HG02852 (cell line): ENCODE data around the gene RAPGEF5.

Experiments
- ATAC-seq: cut with Tn5 transposase; IDR thresholded peaks from one replicate; pipeline ENCODE4 v1.9.1; 2021; ENCODE audit warnings: mild to moderate bottlenecking, moderate library complexity; ENCODE audit not compliant: unreplicated experiment

RAPGEF5 gene

DNA sequence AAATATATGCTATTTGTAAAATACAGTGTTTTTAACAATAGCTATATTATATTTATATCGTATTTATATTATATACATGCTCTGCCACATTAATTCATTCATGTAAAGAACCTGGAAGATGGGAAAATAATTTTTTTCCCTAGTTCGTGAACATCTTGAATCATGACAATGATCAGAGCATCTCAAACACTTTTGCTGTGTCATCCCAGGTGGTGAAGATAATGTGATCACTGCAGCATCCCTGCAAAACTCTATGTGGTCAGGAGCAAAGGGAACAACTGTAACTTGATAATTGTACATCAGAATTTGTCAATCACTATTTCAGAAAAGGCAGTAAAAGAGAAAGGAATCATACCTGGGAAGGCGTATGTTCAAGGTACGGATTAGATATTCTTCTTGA is 39.3 kb downstream of the RAPGEF5 start:
- ATAC-seq: no peak

GRCh38 chr7:22316914-22317313 is 40.0 kb downstream of the RAPGEF5 start:
- ATAC-seq: peak; percentile 57

DNA sequence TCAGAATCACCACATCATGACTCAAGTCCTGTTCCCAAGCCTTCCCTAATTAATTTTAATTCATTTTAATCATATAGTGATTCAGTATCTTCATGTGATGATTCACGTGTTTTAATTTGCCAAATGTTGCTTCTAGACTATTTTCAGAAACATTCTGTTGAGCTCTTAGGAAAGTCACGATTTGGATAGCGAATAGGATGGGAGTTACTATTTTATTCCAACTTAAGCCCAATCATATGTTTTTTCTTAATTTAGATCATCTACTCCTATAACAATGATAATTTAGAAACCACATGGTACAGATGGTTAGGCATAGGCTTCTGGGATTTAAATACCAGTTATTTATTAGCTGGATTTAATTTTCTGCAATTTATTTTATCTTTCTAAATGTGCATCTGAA is 49.1 kb downstream of the RAPGEF5 start:
- ATAC-seq: no peak

DNA sequence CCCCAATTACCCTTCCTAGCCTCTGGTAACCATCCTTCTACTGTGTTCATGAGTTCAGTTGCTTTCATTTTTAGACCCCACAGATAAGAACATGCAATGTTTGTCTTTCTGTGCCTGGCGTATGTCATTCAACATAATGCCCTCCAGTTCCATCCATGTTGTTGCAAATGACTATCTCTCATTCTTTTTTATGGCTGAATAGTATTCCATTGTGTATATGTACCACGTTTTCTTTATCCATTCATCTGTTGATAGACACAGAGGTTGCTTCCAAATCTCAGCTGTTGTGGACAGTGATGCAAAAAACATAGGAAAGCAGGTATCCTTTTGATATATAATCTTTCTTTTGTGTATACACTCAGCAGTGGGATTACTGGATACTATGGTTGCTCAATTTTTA is 51.2 kb downstream of the RAPGEF5 start:
- ATAC-seq: no peak

GRCh38 chr7:22302951-22303423 is 54.0 kb downstream of the RAPGEF5 start:
- ATAC-seq: no peak

DNA sequence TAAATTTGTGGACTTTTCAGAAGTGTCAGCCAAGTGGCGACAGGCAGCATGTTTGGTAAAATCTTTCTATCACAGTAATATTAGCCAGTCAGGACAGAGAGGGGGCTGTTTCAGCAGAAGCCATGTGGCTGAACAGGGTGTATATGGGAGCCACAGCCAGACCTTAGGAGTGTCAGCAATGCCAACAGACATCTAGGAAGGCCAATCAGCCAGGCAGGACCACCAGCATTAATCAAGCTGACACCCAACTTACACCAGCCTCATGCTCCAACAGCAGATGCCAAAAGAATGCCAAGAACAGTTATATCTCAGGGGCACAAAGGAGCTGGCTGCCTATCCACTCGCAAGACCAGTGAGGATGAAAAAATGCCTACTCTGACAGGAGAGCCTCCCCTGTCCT is 54.8 kb downstream of the RAPGEF5 start:
- no peak for ATAC-seq

DNA sequence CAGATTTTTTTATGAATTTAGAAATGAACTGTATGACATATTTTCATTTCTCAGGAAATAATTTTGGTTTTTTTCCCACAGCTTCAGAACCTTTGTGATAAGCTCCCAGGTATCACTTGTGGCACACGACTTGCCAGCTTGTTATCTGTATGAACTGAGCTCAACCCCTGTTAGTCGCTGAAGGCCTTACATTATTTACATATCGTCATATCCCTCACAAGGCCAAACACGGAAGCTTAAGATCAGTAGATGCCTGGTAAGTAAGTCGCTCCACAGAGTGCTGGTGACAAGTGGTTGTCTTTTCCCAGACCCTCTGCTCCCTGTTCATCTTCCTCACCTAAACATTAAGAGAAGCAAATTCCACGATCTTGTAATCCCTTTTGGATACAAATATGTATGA is 55.2 kb downstream of the RAPGEF5 start:
- no peak for ATAC-seq

GRCh38 chr7:22300839-22301238 is 56.1 kb downstream of the RAPGEF5 start:
- no peak for ATAC-seq

GRCh38 chr7:22296916-22297315 is 60.0 kb downstream of the RAPGEF5 start:
- no peak for ATAC-seq

DNA sequence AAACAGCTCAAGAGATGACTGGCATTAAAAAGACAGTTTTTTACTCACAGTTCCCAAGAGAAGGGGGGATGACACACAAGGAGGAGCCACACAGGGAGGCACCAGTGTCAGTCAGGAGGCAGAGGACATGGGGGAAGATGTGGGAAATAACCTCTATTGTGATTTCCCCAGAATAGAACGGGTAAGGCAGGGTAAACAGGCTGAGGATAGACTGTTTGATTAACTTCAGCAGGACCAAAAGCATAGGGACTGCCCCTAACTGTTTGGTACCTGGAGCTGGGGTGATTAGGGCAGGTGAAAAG is 60.7 kb downstream of the RAPGEF5 start:
- ATAC-seq: no peak

- no peak for ATAC-seq
These were observed 61.3 kb downstream of the RAPGEF5 start for GRCh38 chr7:22295402-22296264.

GRCh38 chr7:22292531-22292930 is 64.4 kb downstream of the RAPGEF5 start:
- ATAC-seq: no peak

GRCh38 chr7:22291977-22292376 is 65.0 kb downstream of the RAPGEF5 start:
- ATAC-seq: no peak

DNA sequence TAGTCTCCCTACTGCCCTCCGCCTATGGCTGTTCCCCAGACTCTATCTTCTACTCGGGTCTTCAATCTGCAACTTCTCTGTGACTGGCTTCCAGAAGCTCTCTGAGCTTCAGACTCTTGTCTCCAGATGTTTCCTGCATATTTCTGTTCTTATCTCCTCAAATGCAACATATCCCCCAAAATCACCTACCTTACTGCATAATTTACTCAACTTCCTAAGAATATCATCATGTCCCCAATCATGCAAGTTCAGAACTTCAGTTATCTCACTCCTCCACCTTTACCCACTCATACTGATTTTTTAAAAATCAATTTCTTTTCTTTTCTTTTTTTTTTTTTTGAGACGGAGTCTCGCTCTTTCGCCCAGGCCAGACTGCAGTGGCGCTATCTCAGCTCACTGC is 68.8 kb downstream of the RAPGEF5 start:
- no peak for ATAC-seq

GRCh38 chr7:22287412-22287811 is 69.5 kb downstream of the RAPGEF5 start:
- no peak for ATAC-seq

GRCh38 chr7:22286436-22286835 is 70.5 kb downstream of the RAPGEF5 start:
- no peak for ATAC-seq

- ATAC-seq: no peak
These were observed 75.5 kb downstream of the RAPGEF5 start for GRCh38 chr7:22281481-22281880.

- ATAC-seq: no peak
These were observed 76.9 kb downstream of the RAPGEF5 start for GRCh38 chr7:22280031-22280430.

- ATAC-seq: no peak
These were observed 78.3 kb downstream of the RAPGEF5 start for GRCh38 chr7:22278660-22279059.

DNA sequence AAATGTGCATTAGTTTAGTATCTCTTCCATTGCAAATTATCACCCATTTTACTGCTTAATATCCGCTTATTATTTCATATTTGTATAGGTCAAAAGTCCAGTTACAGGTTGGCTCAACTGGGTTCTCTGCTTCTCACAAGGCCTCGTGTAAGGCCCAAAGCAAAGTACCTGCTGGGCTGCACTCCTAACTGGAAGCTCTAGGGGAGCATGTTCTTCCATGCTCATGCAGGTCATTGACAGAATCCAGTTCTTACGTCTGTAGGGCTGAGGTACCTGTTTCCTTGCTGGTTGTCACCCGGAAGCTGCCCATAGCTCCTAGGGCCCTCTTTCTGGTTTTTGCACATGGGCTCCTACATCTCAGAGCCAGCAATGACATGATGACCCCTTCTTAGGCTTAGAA is 79.6 kb downstream of the RAPGEF5 start:
- ATAC-seq: no peak

DNA sequence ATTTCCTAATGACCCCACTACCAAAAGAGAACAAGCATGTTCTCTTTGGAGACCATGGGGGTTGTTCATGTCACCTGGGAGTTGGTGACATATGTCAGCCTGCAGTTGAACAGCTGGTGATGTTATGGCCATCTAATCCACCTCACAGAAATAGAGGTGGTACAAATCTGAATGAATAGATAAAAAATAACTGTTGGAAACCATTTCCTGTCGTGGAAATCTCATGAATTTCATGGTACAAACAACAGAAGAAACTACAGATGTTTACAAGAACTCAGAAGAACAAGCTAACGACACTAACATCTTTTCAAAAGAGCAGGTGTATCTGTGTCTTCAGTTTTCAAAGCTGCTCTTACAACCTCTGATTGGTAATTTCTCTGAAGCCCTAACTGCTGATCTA is 81.3 kb downstream of the RAPGEF5 start:
- ATAC-seq: no peak

- no peak for ATAC-seq
These were observed 85.6 kb downstream of the RAPGEF5 start for GRCh38 chr7:22271311-22271710.

GRCh38 chr7:22270371-22270770 is 86.6 kb downstream of the RAPGEF5 start:
- ATAC-seq: no peak
